ENCODE measurements around the gene TFDP2. TPM values are rescaled to one million over a fixed set of nuclear protein-coding genes. Genes with fewer than 3 reads are reported as not detected.
"Not testable (repeated sequence)": the region's sequence is repeated elsewhere in the genome, so short reads cannot be mapped to it uniquely, and the experiment has no call there.

TFDP2 gene
- total RNA-seq, 6 donors from 2014 or later: 25.1 to 48.5 (median 30.8) TPM

DNA sequence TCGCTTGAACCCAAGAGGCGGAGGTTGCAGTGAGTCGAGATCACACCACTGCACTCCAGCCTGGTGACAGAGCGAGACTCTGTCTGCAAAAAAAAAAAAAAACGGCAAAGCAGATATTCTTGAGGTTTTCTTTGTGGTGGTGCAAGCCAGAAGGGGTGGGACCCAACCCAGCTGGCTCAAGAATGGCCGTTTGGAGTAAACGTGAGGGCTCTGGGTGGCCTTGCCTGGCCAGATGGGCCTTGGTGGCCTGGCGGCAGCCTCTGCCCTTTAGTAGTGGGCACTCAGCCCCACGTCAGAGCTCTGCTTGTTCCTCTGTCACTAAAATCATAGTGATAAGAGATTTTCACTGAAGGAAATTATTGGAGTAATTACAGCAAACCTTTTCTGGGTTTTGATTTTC is 222.4 kb downstream of the TFDP2 start:
- Histone ChIP-seq H3K27me3 (no peaks in the 10 kb centered on the region), H3K36me3 (peaks cover 0 to 52% (median 25%) of the 10 kb centered on the region in 4 donors), H3K4me3 (no peak overlapping the region), H3K27ac (no peak overlapping the region), H3K4me1 (no peaks in the 10 kb centered on the region), H3K9me3 (no peaks in the 10 kb centered on the region)
- TF ChIP-seq POLR2A (IDR thresholded peaks at IDR 0.05) (no peak), EP300 (IDR thresholded peaks at IDR 0.05) (no peak), POLR2AphosphoS5 (IDR thresholded peaks at IDR 0.05) (no peak)
- TF ChIP-seq, protein P1, sequence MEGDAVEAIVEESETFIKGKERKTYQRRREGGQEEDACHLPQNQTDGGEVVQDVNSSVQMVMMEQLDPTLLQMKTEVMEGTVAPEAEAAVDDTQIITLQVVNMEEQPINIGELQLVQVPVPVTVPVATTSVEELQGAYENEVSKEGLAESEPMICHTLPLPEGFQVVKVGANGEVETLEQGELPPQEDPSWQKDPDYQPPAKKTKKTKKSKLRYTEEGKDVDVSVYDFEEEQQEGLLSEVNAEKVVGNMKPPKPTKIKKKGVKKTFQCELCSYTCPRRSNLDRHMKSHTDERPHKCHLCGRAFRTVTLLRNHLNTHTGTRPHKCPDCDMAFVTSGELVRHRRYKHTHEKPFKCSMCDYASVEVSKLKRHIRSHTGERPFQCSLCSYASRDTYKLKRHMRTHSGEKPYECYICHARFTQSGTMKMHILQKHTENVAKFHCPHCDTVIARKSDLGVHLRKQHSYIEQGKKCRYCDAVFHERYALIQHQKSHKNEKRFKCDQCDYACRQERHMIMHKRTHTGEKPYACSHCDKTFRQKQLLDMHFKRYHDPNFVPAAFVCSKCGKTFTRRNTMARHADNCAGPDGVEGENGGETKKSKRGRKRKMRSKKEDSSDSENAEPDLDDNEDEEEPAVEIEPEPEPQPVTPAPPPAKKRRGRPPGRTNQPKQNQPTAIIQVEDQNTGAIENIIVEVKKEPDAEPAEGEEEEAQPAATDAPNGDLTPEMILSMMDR (IDR thresholded peaks at IDR 0.05): no peak
- no peak for ATAC-seq (ENCODE audit: low FRiP score in 2 of 2)
- DNase-seq: no peak
- WGBS, 2 donors: 75 to 76% methylated on average over 9 of the region's 9 CpGs

DNA sequence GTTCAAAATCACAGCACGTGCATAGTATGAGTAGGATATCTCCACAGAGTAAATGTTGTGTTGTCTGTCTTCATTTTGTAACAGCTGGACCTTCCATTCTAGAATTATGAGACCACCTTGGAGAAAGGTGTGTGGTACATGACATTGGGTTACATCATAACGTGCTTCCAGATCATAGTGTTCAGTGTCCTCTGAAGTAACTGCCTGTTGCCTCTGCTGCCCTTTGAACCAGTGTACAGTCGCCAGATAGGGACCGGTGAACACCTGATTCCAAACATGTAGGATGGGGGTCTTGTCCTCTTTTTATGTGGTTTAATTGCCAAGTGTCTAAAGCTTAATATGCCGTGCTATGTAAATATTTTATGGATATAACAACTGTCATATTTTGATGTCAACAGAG is 223.7 kb downstream of the TFDP2 start:
- not testable (repeated sequence) for H3K27me3 ChIP-seq; H3K27ac ChIP-seq; H3K4me3 ChIP-seq; ATAC-seq (ENCODE audit: low FRiP score in 2 of 2); H3K9me3 ChIP-seq; H3K4me1 ChIP-seq; DNase-seq
- WGBS, 2 donors: 96 to 98% methylated on average over 5 of the region's 5 CpGs
- peaks cover 0 to 60% (median 27%) of the 10 kb centered on the region in 4 donors for H3K36me3 ChIP-seq

DNA sequence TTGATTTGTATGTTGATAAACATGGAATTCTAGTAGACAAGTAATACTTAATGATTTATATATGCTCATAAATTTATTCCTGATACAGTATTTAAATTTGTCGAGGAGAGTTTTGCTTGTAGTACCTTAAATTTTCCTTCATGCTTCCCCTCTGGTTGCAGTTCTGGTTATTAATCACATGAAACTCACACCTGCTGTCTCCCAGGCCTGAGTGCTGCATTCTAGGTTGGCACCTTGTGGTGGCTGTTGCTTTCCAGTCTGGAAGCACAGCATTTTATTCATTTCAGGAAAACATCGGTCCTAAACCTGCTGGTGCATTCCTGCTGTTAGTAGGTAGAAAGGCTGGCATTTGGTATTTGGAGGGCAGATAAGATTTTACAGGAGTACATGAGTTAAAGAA is 228.0 kb downstream of the TFDP2 start:
- peaks cover 0 to 84% (median 49%) of the 10 kb centered on the region in 4 donors for H3K36me3 ChIP-seq
- TF ChIP-seq POLR2AphosphoS5 (IDR thresholded peaks at IDR 0.05) (no peak), EP300 (IDR thresholded peaks at IDR 0.05) (no peak), POLR2A (IDR thresholded peaks at IDR 0.05) (no peak)
- TF ChIP-seq, protein P1 (IDR thresholded peaks at IDR 0.05): no peak
- no peak for ATAC-seq (ENCODE audit: low FRiP score in 2 of 2)
- no peak for DNase-seq
- no peak overlapping the region for H3K27ac ChIP-seq
- H3K4me3 ChIP-seq: no peak overlapping the region
- 79 to 91% methylated on average over 2 of the region's 2 CpGs for WGBS, 2 donors
- H3K27me3 ChIP-seq: no peaks in the 10 kb centered on the region
- no peaks in the 10 kb centered on the region for H3K4me1 ChIP-seq
- no peaks in the 10 kb centered on the region for H3K9me3 ChIP-seq

DNA sequence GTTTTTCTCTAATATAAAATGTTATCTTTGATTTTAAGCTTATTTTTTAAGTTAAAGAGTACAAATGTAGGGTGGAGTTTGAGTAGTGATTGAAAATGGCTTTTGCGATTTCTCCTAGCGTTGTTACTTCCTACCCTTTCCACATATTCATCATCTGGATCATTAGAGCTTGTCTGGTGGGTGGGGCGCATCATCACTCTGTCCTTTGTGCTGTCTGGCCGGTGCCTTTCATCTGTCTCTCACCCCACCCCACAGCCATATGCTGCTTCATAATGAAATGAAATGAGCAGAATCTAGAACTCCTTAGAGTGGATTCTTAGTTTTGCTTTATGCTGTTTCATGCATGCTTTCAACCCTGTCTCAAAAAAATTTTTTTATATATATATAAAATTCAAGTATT is 228.6 kb downstream of the TFDP2 start:
- Histone ChIP-seq H3K27me3 (no peaks in the 10 kb centered on the region), H3K4me3 (no peak overlapping the region), H3K27ac (no peak overlapping the region), H3K36me3 (peaks cover 0 to 81% (median 48%) of the 10 kb centered on the region in 4 donors), H3K9me3 (no peaks in the 10 kb centered on the region), H3K4me1 (no peaks in the 10 kb centered on the region)
- WGBS, 2 donors: 75 to 84% methylated on average over 4 of the region's 4 CpGs
- ATAC-seq (ENCODE audit: low FRiP score in 2 of 2) (no peak), DNase-seq (no peak)
- TF ChIP-seq, protein P1 (IDR thresholded peaks at IDR 0.05): no peak
- TF ChIP-seq POLR2AphosphoS5 (IDR thresholded peaks at IDR 0.05) (no peak), POLR2A (IDR thresholded peaks at IDR 0.05) (no peak), EP300 (IDR thresholded peaks at IDR 0.05) (no peak)

DNA sequence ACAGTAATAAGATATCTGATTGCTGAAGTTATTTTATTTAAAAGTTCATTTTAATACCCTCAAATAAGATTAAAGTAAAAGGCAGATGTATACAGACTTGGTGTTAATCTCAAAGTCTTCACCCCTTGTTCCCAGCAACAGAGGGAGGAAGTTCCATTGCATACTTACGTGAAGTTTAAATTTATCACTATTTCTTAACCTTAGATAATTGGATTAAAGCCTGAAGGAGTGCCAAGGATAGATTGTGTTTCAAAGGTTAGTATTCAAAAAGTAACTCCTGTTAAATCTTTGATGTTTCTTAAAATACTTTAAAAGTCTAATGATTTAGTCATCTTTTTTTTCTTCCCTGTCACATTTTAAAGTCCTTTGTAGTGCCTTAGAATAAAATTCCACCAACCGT is 233.6 kb downstream of the TFDP2 start:
- no peak for ATAC-seq (ENCODE audit: low FRiP score in 2 of 2)
- no peaks in the 10 kb centered on the region for H3K9me3 ChIP-seq
- 85 to 88% methylated on average over 2 of the region's 2 CpGs for WGBS, 2 donors
- TF ChIP-seq POLR2AphosphoS5 (IDR thresholded peaks at IDR 0.05) (no peak), EP300 (IDR thresholded peaks at IDR 0.05) (no peak), POLR2A (IDR thresholded peaks at IDR 0.05) (no peak)
- TF ChIP-seq, protein P1 (IDR thresholded peaks at IDR 0.05): no peak
- no peak for DNase-seq
- no peaks in the 10 kb centered on the region for H3K4me1 ChIP-seq
- H3K4me3 ChIP-seq: no peak overlapping the region
- H3K36me3 ChIP-seq: peaks cover 0 to 74% (median 29%) of the 10 kb centered on the region in 4 donors
- H3K27ac ChIP-seq: no peak overlapping the region
- H3K27me3 ChIP-seq: no peaks in the 10 kb centered on the region
